ENCODE data around the gene RGS6.

The RGS6 gene

GRCh38 chr14:72582582-72582981 is 650.4 kb downstream of the RGS6 start:
- H3K4me3 ChIP-seq = no peak overlapping the region
- H3K27ac ChIP-seq = no peak overlapping the region

GRCh38 chr14:72583316-72584272 is 651.4 kb downstream of the RGS6 start:
- H3K4me3 ChIP-seq = no peak overlapping the region
- H3K27ac ChIP-seq = no peak overlapping the region

DNA sequence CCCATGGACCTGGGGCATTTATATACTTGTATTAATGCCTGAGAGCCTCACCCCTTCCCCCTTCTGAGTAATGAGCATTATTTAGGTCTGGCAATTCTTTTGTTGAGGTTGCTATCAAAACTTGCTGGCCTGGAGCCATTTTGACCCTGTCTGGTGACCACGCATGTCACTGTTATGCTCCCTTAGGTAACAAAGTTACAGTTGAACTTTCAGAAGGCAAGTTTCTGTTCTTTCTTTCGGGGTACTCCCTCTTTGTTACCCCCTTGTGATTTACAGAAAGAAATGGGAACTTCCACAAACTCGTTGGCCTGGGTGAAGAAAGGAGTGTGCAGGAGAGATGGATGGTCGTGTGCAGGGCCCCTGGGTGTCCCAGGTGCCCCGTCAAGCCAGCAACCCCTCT is 656.3 kb downstream of the RGS6 start:
- Histone ChIP-seq H3K27ac (no peak overlapping the region), H3K4me3 (no peak overlapping the region)

GRCh38 chr14:72589652-72590051 is 657.4 kb downstream of the RGS6 start:
- no peak overlapping the region for H3K27ac ChIP-seq

DNA sequence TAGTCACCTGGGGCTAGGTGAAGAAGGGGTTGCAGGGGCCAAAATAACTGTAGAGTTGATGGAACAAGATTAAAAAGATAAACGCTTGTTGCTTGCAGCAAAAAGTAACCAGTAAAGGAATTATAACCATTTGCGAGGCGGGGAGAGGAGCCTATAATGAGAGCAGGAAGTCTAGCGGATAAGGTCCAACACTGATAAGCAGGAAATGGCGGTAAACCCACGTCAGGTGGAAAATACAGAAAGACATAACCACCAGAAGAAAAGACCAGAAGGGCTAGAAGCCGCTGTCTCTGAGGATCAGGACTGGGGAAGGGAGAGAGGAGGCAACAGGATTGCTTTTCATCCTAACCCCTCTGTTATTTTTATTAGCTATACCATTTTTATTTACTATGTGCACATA is 658.3 kb downstream of the RGS6 start:
- no peak overlapping the region for H3K4me3 ChIP-seq
- no peak overlapping the region for H3K27ac ChIP-seq

More at GRCh38 chr14:72589652-72590051, 657.4 kb downstream of the RGS6 start:
- no peak overlapping the region for H3K4me3 ChIP-seq

DNA sequence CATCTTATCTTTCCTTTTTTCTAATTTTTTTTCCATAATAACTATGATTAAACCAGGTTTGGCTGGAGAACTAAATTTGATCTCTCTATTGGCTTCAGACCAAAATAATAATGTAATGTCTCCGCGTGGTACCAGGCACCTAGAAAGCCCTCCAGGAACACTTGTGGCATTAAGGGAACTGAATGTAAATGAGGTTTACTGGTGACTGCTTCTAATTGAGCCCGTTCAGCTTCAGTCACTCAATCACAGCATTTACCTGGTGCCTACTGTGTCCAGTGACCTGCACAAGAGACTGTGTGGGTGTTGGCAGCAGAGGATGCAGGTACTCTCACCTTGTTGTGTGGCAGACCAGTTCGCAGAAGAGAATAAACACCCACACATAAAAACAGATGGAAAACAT is 659.2 kb downstream of the RGS6 start:
- no peak overlapping the region for H3K27ac ChIP-seq
- H3K4me3 ChIP-seq = no peak overlapping the region

GRCh38 chr14:72594099-72594901 is 662.1 kb downstream of the RGS6 start:
- Histone ChIP-seq H3K4me3 (no peak overlapping the region), H3K27ac (no peak overlapping the region)

GRCh38 chr14:72595152-72595862 is 663.1 kb downstream of the RGS6 start:
- no peak overlapping the region for H3K27ac ChIP-seq

GRCh38 chr14:72597252-72598233 is 665.3 kb downstream of the RGS6 start:
- Histone ChIP-seq H3K4me3 (no peak overlapping the region), H3K27ac (no peak overlapping the region)

More at GRCh38 chr14:72595152-72595862, 663.1 kb downstream of the RGS6 start:
- no peak overlapping the region for H3K4me3 ChIP-seq

DNA sequence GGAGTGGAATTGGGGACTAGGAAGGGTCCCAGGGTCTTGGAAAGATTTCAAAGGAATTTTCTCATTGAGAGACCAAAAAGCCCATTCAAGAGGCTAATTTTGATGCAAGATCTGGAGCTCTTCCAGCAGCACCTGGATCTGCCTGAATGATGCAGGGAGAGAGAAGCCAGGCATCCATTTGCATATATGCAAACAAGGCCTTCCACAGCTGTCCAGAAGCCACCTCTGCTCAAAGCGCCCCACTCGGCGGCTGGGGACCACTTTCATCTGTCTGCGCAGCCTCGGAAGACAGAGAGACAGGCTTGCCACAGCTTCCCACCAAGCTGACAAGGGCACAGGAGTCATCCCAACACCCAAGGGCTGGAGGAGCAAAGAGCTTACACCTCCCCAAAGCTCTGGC is 666.1 kb downstream of the RGS6 start:
- H3K27ac ChIP-seq = no peak overlapping the region
- H3K4me3 ChIP-seq = no peak overlapping the region

DNA sequence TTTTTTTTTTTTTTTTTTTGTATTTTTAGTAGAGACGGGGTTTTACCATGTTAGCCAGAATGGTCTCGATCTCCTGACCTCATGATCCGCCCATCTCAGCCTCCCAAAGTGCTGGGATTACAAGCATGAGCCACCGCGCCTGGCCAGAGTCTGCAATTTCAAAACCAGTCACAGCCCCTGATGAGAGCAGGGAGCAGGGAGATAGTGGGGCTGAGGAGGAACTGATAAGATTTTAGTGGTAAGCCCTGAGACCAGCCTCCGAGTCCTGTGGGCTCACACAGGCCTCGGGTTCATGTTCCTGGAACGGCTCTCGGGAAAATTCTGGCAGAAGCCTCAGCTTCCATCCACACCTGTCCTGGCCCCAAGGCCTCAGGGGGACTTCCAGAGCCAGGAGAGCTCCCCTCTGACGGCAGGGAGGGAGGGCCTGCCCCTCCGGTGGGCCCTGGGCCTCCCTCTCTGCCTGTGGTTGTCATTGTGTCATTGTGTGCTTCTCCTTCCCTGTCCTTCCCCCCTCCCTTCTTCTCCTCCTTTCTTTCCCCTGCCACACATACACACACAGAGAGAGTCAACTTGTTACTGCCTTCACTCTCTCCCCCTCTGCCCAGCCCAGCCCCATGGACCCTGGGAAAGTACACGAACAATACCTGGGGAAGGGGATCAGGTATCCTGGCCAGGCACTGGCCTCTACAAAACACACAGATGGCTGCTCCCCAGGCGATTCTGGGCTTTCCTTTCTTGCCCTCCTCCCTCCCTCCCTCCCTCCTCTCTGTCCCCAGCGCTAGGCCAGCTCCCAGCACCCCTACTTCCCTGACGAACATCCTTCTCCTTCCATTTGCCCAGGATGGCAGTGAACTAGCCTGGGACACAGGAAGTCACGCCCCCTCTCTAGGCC is 667.6 kb downstream of the RGS6 start:
- no peak overlapping the region for H3K4me3 ChIP-seq
- no peak overlapping the region for H3K27ac ChIP-seq

- Histone ChIP-seq H3K4me3 (no peak overlapping the region), H3K27ac (no peak overlapping the region)
Measured at GRCh38 chr14:72600551-72601330, 668.5 kb downstream of the RGS6 start.

- no peak overlapping the region for H3K27ac ChIP-seq
- H3K4me3 ChIP-seq = no peak overlapping the region
Measured at GRCh38 chr14:72603639-72604038, 671.4 kb downstream of the RGS6 start.

- H3K27ac ChIP-seq = no peak overlapping the region
- no peak overlapping the region for H3K4me3 ChIP-seq
Measured at GRCh38 chr14:72604133-72604532, 671.9 kb downstream of the RGS6 start.

GRCh38 chr14:72605096-72605920 is 673.1 kb downstream of the RGS6 start:
- H3K27ac ChIP-seq = no peak overlapping the region

DNA sequence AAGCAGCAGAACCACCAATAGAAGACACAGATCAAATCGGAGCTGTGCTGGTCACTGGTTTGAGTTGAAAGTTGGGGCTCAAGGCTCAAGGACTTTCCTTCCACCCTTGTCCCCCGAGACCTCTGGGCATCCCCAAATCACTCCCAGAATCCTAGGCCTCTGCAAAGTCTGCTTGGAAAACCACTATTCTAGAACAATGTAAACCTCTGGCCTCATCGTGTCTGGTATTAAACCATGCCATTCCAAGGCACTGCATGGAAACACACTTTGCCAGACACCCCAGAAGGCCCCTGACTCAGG is 673.6 kb downstream of the RGS6 start:
- Histone ChIP-seq H3K27ac (no peak overlapping the region), H3K4me3 (no peak overlapping the region)

More at GRCh38 chr14:72605096-72605920, 673.1 kb downstream of the RGS6 start:
- H3K4me3 ChIP-seq = no peak overlapping the region

DNA sequence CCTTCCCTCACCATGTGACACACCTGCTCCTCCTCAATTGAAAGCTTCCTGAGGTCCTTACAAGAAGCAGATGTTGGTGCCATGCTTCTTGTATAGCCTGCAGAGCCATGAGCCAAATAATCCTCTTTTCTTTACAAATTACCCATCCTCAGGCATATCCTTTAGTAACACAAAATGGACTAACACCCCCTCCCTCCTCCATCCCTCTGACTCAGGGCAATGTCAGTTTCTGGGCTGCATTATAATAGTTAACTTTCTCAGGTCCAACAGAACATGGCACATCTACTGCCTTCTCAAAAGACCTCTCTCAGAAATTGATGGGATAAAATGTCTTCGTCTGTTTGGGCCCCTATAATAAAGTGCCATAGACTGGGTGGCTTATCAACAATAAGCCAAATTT is 674.6 kb downstream of the RGS6 start:
- H3K4me3 ChIP-seq = no peak overlapping the region
- no peak overlapping the region for H3K27ac ChIP-seq
